ENCODE measurements around the gene MAP1LC3A. TPM values are rescaled to one million over a fixed set of nuclear protein-coding genes. Genes with fewer than 3 reads are reported as not detected.

Gene MAP1LC3A
- total RNA-seq, 3 donors from 2014 or later = 30.6 to 61.6 (median 47.8) TPM

GRCh38 chr20:34574861-34575260 is 16.3 kb downstream of the MAP1LC3A start:
- ATAC-seq = no peak
- no peak for TF ChIP-seq CTCF (IDR thresholded peaks at IDR 0.05)
- intact Hi-C loops (cut with DNase I, micrococcal nuclease) = loop anchor here in 1 of 2 donors (5.0 kb wide), 2 partner anchors 132 to 192 kb away; no protein-coding TSS in a partner anchor
- Histone ChIP-seq H3K4me3 (no peak overlapping the region), H3K9me3 (no peaks in the 10 kb centered on the region), H3K4me1 (ENCODE audit: low read depth) (peaks cover 13% of the 10 kb centered on the region), H3K36me3 (ENCODE audit: low read depth) (no peaks in the 10 kb centered on the region)
- DNase-seq = no peak

GRCh38 chr20:34575271-34575670 is 16.8 kb downstream of the MAP1LC3A start:
- no peak overlapping the region for H3K4me3 ChIP-seq
- H3K4me1 ChIP-seq (ENCODE audit: low read depth) = peaks cover 17% of the 10 kb centered on the region
- DNase-seq (no peak), ATAC-seq (no peak)
- no peaks in the 10 kb centered on the region for H3K9me3 ChIP-seq
- intact Hi-C loops (cut with DNase I, micrococcal nuclease) = loop anchor here in 1 of 2 donors (5.0 kb wide), 2 partner anchors 132 to 192 kb away; no protein-coding TSS in a partner anchor
- no peak for TF ChIP-seq CTCF (IDR thresholded peaks at IDR 0.05)
- no peaks in the 10 kb centered on the region for H3K36me3 ChIP-seq (ENCODE audit: low read depth)

GRCh38 chr20:34575756-34576155 is 17.2 kb downstream of the MAP1LC3A start:
- no peak for ATAC-seq
- Histone ChIP-seq H3K4me3 (no peak overlapping the region), H3K36me3 (ENCODE audit: low read depth) (no peaks in the 10 kb centered on the region), H3K4me1 (ENCODE audit: low read depth) (peaks cover 17% of the 10 kb centered on the region), H3K9me3 (no peaks in the 10 kb centered on the region)
- DNase-seq = no peak
- no peak for TF ChIP-seq CTCF (IDR thresholded peaks at IDR 0.05)
- intact Hi-C loops (cut with DNase I, micrococcal nuclease) = loop anchor here in 1 of 2 donors (5.0 kb wide), 2 partner anchors 132 to 192 kb away; no protein-coding TSS in a partner anchor

GRCh38 chr20:34577061-34577460 is 18.5 kb downstream of the MAP1LC3A start:
- DNase-seq = no peak
- Histone ChIP-seq H3K9me3 (no peaks in the 10 kb centered on the region), H3K4me1 (ENCODE audit: low read depth) (peaks cover 29% of the 10 kb centered on the region), H3K36me3 (ENCODE audit: low read depth) (no peaks in the 10 kb centered on the region), H3K4me3 (no peak overlapping the region)
- no peak for ATAC-seq
- no peak for TF ChIP-seq CTCF (IDR thresholded peaks at IDR 0.05)
- intact Hi-C loops (cut with DNase I, micrococcal nuclease) = loop anchor here in 1 of 2 donors (5.0 kb wide), 2 partner anchors 130 to 190 kb away; no protein-coding TSS in a partner anchor

GRCh38 chr20:34578025-34578424 is 19.5 kb downstream of the MAP1LC3A start:
- intact Hi-C loops (cut with DNase I, micrococcal nuclease) = loop anchor here in 1 of 2 donors (5.0 kb wide), 2 partner anchors 129 to 189 kb away; no protein-coding TSS in a partner anchor
- H3K36me3 ChIP-seq (ENCODE audit: low read depth) = no peaks in the 10 kb centered on the region
- no peak for TF ChIP-seq CTCF (IDR thresholded peaks at IDR 0.05)
- no peak overlapping the region for H3K4me3 ChIP-seq
- ATAC-seq (no peak), DNase-seq (no peak)
- H3K4me1 ChIP-seq (ENCODE audit: low read depth) = peaks cover 29% of the 10 kb centered on the region
- H3K9me3 ChIP-seq = no peaks in the 10 kb centered on the region

Data from mucosa of descending colon (tissue), 3 donors.